Measurements from ENCODE around the gene ARHGAP6.
"Not testable (repeated sequence)": the region's sequence is repeated elsewhere in the genome, so short reads cannot be mapped to it uniquely, and the experiment has no call there.

The ARHGAP6 gene

DNA sequence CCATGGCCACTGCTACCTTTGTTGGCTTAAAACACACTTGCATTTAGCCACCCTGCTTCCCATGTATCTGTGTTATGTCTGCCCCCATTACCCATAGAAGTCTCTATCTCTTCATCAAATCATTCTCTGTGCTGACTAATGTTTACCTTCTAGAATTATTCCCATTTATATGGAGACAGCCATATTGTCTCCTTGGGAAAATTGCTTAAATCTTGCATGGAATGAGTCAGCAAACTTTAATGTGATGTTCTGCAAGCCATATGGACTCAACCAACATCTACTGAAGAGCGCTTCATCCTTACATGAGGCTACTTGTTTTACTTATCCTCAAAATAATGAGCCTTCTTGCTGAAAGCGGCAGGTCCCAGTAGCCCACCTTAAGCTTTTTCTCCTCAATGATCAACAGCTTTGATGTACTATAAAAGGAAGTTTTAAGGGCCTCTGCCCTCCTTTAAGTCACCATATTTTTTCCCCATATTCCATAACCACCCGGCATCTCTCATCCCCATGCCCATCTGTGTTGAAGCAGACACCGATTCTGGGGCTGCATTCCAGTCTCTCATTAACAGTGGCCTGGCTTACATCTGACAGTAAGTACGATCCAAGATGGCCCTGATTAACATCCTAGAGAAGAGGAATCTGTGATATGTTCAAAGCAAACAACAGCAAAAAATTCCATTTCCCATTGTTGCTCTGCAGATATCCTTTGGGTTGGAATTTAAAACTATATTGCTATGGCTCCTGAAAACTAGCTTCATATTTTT is 130.4 kb downstream of the ARHGAP6 start:
- Mint-ChIP-seq H3K27me3 (no peaks in the 10 kb centered on the region), H3K36me3 (ENCODE audit: low read depth) (no peaks in the 10 kb centered on the region), H3K27ac (no peak overlapping the region), H3K4me1 (ENCODE audit: low read depth) (no peaks in the 10 kb centered on the region), H3K4me3 (no peak overlapping the region), H3K9me3 (no peaks in the 10 kb centered on the region)

DNA sequence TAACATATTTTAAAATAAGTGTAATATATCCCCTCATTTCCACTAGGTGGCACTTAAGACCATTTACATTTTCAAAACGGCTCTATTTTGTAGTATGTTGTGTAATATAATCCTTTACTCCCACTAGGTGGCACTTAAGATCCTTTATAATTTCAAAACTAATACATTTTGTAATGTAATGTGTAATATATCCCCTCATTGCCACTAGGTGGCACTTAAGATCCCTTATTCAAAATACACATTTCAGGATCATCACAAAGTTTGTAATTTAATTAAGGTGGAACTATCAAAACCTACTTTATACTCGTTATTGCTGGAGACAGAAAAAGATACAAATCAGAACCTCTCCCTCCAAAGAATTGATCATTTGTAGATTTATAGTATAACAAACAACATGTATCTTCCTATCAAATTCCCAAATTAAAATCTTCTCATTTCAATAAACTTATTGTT is 132.5 kb downstream of the ARHGAP6 start:
- H3K27ac Mint-ChIP-seq, result no peak overlapping the region
- no peaks in the 10 kb centered on the region for H3K4me1 Mint-ChIP-seq (ENCODE audit: low read depth)
- no peak overlapping the region for H3K4me3 Mint-ChIP-seq
- H3K9me3 Mint-ChIP-seq, result no peaks in the 10 kb centered on the region
- no peaks in the 10 kb centered on the region for H3K36me3 Mint-ChIP-seq (ENCODE audit: low read depth)
- no peaks in the 10 kb centered on the region for H3K27me3 Mint-ChIP-seq

DNA sequence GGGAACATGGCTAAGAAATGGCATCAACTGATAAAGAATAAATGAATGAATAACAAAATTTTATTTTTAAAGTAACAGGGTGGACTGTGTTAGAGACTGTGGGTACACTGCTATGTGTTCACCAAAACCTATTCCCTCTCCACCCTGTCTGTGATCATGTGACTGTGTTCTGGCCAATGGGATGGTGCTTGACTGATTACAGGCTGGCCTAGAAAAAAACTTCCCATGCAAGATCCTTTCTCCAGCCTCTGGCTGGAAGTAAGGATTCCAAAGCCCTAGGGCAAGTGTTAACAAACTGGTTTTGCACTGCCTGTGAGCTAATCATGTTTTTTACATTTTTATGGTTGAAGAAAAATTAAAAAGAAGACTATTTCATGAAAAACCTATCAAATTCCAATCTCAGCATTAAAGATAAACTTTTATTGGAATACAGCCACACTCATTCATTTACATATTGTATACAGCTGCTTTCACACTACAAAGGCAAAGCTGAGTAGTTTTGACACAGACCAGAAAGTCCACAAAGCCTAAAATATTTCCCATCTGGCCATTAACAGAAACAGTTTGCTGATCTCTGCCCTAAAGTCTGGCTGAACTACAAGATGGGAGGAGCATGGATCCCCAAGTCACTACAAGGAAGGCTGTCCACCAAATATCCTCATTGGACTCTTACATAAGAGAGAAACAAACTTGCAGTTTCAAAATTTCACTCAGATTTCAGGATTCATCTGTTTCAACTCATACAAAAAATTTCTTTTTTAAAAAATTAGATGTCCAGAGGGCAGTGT is 133.2 kb downstream of the ARHGAP6 start:
- Mint-ChIP-seq H3K36me3 (ENCODE audit: low read depth) (no peaks in the 10 kb centered on the region), H3K4me1 (ENCODE audit: low read depth) (no peaks in the 10 kb centered on the region), H3K27me3 (no peaks in the 10 kb centered on the region), H3K4me3 (no peak overlapping the region), H3K27ac (no peak overlapping the region), H3K9me3 (no peaks in the 10 kb centered on the region)

DNA sequence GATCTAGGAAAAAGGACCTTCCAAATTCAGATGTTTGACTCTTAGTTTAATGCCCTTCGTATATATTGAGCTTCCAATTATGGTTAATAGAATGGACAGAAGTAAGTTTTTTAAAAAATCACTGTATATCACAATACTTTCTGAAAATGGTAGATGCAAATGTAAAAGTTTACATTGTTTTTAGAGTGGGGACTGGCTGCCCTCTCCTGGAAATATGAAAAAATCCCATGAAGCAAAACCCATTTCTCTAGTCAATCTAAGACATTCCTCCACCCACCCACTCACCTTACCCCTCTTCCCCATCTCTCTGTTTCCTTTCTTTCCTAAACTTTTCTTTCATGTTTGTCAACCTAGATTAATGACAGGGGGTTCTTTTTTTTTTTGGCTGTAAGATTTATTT is 134.5 kb downstream of the ARHGAP6 start:
- H3K4me1 Mint-ChIP-seq (ENCODE audit: low read depth), result no peaks in the 10 kb centered on the region
- no peaks in the 10 kb centered on the region for H3K9me3 Mint-ChIP-seq
- no peak overlapping the region for H3K4me3 Mint-ChIP-seq
- no peak overlapping the region for H3K27ac Mint-ChIP-seq
- no peaks in the 10 kb centered on the region for H3K27me3 Mint-ChIP-seq
- H3K36me3 Mint-ChIP-seq (ENCODE audit: low read depth), result no peaks in the 10 kb centered on the region

DNA sequence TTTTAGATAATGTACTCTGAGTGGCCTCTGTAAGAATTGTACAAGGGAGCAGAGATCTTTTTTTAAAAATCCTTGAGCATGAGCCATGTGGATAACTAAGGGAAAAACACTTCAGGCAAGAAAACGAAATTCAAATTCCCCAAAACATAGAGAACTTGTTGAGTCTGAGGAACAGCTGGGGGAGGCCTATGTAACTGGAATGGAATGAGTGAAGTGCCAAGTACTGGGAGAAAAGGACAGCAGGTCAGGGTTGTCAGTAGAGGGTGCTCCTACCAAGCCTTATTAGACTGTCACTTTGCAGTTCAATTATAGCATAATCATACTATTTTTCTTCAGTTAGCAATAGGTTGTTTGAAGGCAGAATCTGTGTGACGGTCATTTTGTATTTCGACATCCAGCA is 135.1 kb downstream of the ARHGAP6 start:
- Mint-ChIP-seq H3K27ac (no peak overlapping the region), H3K9me3 (no peaks in the 10 kb centered on the region), H3K27me3 (no peaks in the 10 kb centered on the region), H3K36me3 (ENCODE audit: low read depth) (no peaks in the 10 kb centered on the region), H3K4me1 (ENCODE audit: low read depth) (no peaks in the 10 kb centered on the region), H3K4me3 (no peak overlapping the region)

DNA sequence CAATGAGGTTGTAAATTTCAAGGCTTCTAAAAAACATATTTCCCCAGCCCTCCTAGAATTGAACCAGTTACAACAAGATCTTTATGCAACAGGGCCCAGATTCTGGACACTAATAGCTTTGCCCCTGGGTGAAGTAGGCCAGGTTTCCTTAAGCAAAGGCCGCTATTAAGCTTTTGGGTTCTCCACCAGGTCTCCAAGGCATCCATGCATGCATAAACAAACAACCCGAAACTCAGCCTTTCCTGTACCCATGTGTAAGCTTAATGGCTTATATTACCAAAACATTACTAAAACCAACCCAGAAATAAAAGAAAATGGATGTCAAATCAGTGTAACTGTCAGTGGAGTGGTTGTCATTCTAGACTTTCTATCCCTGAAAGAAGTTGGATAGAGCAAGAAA is 137.1 kb downstream of the ARHGAP6 start:
- Mint-ChIP-seq H3K4me3 (no peak overlapping the region), H3K9me3 (no peaks in the 10 kb centered on the region), H3K27ac (no peak overlapping the region), H3K27me3 (peaks cover 4% of the 10 kb centered on the region), H3K36me3 (ENCODE audit: low read depth) (no peaks in the 10 kb centered on the region), H3K4me1 (ENCODE audit: low read depth) (no peaks in the 10 kb centered on the region)

DNA sequence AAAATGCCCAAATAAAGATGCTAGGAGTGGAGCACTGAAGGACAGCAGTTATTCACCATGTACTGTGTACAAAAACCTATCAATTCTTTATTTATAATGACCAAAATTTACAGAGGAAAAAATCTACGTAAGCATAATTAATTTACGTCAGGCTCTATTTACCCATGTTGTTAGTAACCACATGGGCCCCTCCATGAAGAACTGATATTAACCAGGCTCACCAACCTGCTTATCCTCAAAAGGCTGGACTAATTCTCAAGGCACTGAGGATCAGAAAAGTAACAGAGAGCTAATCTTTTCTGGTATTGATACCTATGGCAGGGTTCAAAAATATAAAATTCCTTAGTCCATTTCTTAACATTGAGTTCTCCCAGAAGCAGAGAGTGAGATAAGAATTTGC is 140.0 kb downstream of the ARHGAP6 start:
- H3K4me1 Mint-ChIP-seq (ENCODE audit: low read depth), result no peaks in the 10 kb centered on the region
- H3K27ac Mint-ChIP-seq, result no peak overlapping the region
- H3K36me3 Mint-ChIP-seq (ENCODE audit: low read depth), result no peaks in the 10 kb centered on the region
- H3K27me3 Mint-ChIP-seq, result peaks cover 4% of the 10 kb centered on the region
- no peaks in the 10 kb centered on the region for H3K9me3 Mint-ChIP-seq
- H3K4me3 Mint-ChIP-seq, result no peak overlapping the region

DNA sequence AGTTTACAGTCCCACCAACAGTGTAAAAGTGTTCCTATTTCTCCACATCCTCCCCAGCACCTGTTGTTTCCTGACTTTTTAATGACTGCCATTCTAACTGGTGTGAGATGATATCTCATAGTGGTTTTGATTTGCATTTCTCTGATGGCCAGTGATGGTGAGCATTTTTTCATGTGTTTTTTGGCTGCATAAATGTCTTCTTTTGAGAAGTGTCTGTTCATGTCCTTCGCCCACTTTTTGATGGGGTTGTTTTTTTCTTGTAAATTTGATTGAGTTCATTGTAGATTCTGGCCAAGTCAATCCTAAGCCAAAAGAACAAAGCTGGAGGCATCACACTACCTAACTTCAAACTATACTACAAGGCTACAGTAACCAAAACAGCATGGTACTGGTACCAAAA is 146.5 kb downstream of the ARHGAP6 start:
- not testable (repeated sequence) for H3K4me3 Mint-ChIP-seq; H3K4me1 Mint-ChIP-seq (ENCODE audit: low read depth); H3K9me3 Mint-ChIP-seq; H3K27ac Mint-ChIP-seq; H3K27me3 Mint-ChIP-seq; H3K36me3 Mint-ChIP-seq (ENCODE audit: low read depth)

DNA sequence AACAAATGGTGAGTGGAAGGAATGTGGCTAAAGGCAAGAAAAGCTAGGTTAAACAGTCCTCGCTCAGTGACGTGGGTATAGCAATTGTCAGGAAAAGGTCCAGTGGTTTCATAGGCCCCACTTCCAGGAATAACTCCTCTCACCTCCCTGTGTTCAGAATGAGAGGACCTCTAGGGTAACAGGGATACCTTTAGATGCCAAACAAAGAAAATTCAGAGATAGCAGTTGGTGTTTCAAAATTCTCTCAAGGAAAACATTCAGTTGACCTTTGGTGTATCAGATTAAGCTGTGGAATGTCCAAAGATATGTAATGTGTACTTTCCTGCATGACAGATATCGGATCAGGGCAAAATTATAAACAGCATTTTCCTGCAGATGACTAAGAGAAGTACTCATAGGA is 155.9 kb downstream of the ARHGAP6 start:
- no peak overlapping the region for H3K4me3 Mint-ChIP-seq
- H3K9me3 Mint-ChIP-seq, result no peaks in the 10 kb centered on the region
- H3K4me1 Mint-ChIP-seq (ENCODE audit: low read depth), result no peaks in the 10 kb centered on the region
- H3K36me3 Mint-ChIP-seq (ENCODE audit: low read depth), result no peaks in the 10 kb centered on the region
- H3K27me3 Mint-ChIP-seq, result no peaks in the 10 kb centered on the region
- no peak overlapping the region for H3K27ac Mint-ChIP-seq

DNA sequence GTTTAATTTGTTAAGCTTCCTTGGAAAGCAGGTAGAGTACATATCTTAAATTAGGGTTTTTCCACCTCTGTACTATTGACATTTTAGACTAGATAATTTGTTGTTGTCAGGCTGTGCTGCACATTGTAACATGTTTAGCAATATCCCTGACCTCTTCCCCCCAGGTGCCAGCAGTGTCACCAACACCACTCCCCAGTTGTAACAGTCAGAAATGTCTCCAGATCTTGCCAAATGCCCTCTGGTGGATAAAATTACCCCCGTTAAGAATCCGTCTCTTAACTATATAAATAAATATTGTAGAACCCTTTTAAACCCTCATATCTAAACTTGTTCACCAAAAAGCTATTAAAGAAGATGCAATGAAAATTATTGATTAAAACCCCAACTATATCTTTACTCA is 161.5 kb downstream of the ARHGAP6 start:
- Mint-ChIP-seq H3K4me1 (ENCODE audit: low read depth) (no peaks in the 10 kb centered on the region), H3K27me3 (no peaks in the 10 kb centered on the region), H3K4me3 (no peak overlapping the region), H3K9me3 (no peaks in the 10 kb centered on the region), H3K27ac (no peak overlapping the region), H3K36me3 (ENCODE audit: low read depth) (no peaks in the 10 kb centered on the region)

DNA sequence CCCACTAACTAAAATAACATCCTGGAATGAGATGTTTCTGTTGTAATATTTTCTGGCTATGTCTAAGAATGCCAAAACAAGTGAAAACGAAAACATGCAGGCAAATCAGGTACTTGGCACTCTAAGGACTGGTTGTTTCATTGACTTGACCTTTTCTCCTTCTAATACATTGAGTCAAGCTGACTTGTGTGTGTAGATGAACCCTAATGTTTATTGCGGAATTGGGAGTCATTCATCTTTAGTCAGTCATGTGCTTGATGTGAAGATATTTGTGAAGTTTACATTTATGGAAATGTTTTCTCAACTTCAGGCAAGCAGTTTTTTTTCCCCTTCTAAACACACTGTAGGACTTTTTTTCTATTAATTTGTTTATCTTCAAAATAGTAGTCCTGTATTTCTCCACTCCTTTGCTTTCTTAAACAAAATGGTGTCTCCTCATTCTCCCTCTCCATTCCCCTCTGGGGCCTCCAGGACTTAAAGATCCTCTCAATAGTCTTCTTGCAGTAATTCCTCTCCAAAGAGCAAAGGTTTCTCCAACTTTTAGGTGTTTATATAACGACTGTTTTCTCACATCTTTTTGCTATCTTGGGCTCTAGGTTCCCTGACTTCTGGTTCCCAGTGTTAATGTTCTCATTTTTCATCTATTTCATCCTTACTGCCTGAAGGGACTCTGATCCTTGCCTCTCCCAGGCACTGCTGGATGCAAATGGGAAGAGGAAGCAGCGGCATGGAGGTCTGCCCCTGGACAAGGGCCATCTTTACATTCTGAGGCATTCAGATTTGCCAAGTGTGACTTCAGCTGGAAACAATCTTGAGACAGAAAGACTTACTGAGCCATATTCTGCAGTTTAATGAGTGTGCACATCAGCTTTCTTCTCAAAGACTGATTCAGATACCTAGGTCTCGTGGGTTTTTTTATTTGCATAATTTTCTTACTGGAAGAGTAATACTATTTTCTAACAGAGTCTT is 166.4 kb downstream of the ARHGAP6 start:
- Mint-ChIP-seq H3K4me3 (no peak overlapping the region), H3K9me3 (no peaks in the 10 kb centered on the region), H3K36me3 (ENCODE audit: low read depth) (no peaks in the 10 kb centered on the region), H3K27ac (no peak overlapping the region), H3K4me1 (ENCODE audit: low read depth) (no peaks in the 10 kb centered on the region), H3K27me3 (no peaks in the 10 kb centered on the region)

DNA sequence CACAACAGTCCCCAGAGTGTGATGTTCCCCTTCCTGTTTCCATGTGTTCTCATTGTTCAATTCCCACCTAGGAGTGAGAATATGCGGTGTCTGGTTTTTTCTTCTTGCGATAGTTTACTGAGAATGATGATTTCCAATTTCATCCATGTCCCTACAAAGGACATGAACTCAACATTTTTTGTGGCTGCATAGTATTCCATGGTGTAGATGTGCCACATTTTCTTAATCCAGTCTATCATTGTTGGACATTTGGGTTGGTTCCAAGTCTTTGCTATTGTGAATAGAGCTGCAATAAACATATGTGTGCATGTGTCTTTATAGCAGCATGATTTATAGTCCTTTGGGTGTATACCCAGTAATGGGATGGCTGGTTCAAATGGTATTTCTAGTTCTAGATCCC is 174.3 kb downstream of the ARHGAP6 start:
- H3K27me3 Mint-ChIP-seq; H3K27ac Mint-ChIP-seq; H3K36me3 Mint-ChIP-seq (ENCODE audit: low read depth): not testable (repeated sequence)

DNA sequence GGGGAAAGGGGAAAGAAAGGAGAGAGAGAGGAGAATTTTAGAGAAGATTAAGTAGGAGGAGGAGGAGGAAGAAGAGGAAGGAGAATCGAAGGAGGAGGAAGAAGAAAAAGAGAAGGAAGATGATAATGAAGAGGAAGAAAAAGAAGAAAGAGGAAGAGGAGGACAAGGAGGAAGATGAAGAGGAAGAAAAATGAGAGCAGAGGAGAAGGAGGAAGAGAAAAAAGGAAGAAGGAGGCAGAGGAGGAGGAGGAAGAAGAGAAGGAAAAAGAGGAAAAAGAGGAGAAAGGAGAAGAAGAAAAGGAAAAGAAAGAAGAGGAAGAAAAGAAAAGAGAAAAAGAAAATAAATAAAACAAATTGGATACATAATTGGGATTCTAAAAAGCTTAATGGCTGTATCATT is 181.4 kb downstream of the ARHGAP6 start:
- Mint-ChIP-seq H3K9me3 (no peaks in the 10 kb centered on the region), H3K4me3 (no peak overlapping the region)

More for the DNA sequence above, 174.3 kb downstream of the ARHGAP6 start:
- not testable (repeated sequence) for H3K4me1 Mint-ChIP-seq (ENCODE audit: low read depth); H3K4me3 Mint-ChIP-seq; H3K9me3 Mint-ChIP-seq

DNA sequence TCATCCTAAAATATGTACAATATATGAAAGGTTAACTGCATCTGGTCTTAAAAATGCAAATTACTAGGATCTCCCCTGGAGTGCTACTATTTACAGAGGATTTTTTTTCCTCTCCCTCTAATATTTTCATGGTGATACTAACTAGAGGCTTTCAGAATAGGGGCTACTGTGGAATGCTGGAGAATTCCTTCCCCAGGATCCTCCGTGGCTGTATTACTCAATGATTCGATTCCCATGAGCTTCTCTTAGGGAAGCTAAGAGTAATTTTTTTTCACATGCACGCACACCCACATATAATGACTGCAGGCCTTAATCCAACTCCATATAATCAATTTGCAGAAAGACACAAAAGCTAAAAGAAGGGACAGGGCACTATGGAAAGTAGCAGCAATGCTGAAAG is 184.7 kb downstream of the ARHGAP6 start:
- Mint-ChIP-seq H3K4me1 (ENCODE audit: low read depth) (no peaks in the 10 kb centered on the region), H3K27ac (no peak overlapping the region), H3K9me3 (no peaks in the 10 kb centered on the region), H3K36me3 (ENCODE audit: low read depth) (no peaks in the 10 kb centered on the region), H3K27me3 (peaks cover 15% of the 10 kb centered on the region), H3K4me3 (no peak overlapping the region)

More for the DNA sequence above, 181.4 kb downstream of the ARHGAP6 start:
- no peaks in the 10 kb centered on the region for H3K4me1 Mint-ChIP-seq (ENCODE audit: low read depth)
- H3K27me3 Mint-ChIP-seq, result peaks cover 21% of the 10 kb centered on the region
- no peaks in the 10 kb centered on the region for H3K36me3 Mint-ChIP-seq (ENCODE audit: low read depth)
- H3K27ac Mint-ChIP-seq, result no peak overlapping the region

DNA sequence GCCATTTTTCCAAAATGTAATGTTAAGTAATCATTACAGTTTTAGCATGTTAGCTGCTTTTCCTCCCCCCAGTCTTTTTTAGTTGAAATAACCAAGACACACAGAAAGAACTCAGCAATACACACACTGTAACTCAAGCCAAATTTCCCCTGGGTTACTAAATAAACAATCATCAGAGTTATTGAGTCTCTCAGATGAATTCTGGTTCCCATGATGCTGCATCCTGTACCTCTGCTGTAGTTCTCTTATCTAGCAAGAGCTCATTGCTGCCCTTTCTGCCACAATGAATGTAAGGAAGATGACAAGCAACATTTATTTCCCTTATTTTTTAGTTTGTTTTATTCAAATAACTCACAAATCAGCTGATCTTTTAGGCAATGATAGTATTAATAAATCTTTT is 185.1 kb downstream of the ARHGAP6 start:
- no peak overlapping the region for H3K27ac Mint-ChIP-seq
- H3K9me3 Mint-ChIP-seq, result no peaks in the 10 kb centered on the region
- H3K4me1 Mint-ChIP-seq (ENCODE audit: low read depth), result no peaks in the 10 kb centered on the region
- no peaks in the 10 kb centered on the region for H3K36me3 Mint-ChIP-seq (ENCODE audit: low read depth)
- peaks cover 15% of the 10 kb centered on the region for H3K27me3 Mint-ChIP-seq
- H3K4me3 Mint-ChIP-seq, result no peak overlapping the region

Data from stimulated activated naive CD8-positive, alpha-beta T cell treated with anti-CD3 and anti-CD28 coated beads, Interleukin-15, Interleukin-2, amounts not matched to agents 100 ng/mL and 50 ng/mL, for 24 hours (primary cell).